ENCODE data around the gene PHYKPL. TPM values are rescaled to one million over a fixed set of nuclear protein-coding genes. Genes with fewer than 3 reads are reported as not detected.
A peak's percentile ranks its signal among the peaks of the same experiment; 100 is the strongest.

Gene PHYKPL
- total RNA-seq, 2 donors from 2014 or later, result 22.8 to 34.5 TPM

DNA sequence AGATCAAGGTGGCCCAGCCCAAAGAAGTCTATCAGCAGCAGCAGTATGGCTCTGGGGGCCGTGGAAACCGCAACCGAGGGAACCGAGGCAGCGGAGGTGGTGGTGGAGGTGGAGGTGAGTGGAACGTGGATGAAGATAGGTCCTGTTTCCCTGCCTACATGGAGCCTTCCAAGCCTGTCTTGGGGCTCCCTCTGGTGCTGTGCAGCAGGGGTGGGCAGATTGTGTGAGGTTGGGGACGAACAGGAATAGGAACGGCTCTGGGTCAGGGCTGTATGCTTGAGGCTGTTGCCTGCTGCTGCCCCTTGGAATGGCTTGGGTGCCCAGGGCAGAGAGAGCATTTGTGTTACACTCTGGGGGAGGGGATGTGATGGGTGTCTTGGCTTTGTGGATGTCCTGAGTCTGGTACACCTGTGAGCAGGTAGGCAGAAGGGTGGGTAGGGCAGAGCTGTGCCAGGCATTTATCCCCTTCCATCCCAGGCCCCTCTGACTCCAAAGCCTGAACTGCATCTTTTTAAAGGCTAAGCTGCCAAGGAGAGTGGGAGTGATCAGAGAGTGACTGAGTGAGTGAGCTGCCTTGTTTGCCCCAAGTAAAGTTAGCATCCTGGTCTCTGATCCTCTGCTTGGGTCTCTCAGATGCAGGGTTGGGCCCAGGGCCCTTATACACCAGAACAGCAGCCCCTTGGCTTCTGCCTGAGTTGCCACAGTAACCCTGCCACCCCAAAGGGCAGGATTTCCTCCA is 23.1 kb downstream of the PHYKPL start:
- Histone ChIP-seq H3K27me3 (no peaks in the 10 kb centered on the region), H3K36me3 (peaks cover 87% of the 10 kb centered on the region)

DNA sequence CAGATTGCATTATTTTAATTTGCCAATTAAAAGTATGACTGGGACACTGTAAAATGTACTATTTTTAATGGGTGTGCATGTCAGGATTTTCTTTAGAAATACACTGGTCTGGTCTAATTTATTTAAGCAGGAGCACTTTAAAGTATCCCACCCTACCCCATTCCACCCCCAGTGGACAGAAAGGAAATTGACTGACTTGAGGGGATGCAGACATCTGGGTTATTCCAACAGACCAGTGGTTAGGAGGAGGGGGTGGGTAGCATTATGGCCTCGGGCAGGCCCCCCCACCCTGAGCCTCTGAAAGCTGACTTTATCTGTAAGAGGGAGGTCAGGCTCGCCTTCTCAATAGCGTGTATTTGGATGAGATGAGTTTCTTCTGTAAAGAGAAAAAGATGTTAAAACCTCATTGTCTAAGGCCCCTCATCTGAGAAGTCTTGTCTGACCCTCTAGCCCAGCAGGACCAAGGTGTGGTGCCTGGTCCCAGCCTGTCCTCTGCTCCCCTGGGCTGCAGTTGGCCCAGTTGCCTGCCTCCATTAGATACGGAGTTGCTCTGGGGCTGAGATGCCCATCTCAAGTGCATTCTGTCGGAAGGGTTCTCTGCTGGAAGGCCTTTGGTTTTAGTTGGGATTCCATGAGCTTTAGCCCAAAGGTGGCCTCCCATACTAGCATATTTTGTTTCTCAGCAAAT is 23.9 kb downstream of the PHYKPL start:
- Histone ChIP-seq H3K27me3 (no peaks in the 10 kb centered on the region), H3K9me3 (no peaks in the 10 kb centered on the region), H3K4me1 (peaks cover 0 to 21% of the 10 kb centered on the region in 2 donors), H3K4me3 (no peak overlapping the region), H3K27ac (no peak overlapping the region), H3K36me3 (peaks cover 79% of the 10 kb centered on the region)
- no peak for DNase-seq (ENCODE audit: low spot score)
- TF ChIP-seq, protein P1, sequence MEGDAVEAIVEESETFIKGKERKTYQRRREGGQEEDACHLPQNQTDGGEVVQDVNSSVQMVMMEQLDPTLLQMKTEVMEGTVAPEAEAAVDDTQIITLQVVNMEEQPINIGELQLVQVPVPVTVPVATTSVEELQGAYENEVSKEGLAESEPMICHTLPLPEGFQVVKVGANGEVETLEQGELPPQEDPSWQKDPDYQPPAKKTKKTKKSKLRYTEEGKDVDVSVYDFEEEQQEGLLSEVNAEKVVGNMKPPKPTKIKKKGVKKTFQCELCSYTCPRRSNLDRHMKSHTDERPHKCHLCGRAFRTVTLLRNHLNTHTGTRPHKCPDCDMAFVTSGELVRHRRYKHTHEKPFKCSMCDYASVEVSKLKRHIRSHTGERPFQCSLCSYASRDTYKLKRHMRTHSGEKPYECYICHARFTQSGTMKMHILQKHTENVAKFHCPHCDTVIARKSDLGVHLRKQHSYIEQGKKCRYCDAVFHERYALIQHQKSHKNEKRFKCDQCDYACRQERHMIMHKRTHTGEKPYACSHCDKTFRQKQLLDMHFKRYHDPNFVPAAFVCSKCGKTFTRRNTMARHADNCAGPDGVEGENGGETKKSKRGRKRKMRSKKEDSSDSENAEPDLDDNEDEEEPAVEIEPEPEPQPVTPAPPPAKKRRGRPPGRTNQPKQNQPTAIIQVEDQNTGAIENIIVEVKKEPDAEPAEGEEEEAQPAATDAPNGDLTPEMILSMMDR (IDR thresholded peaks at IDR 0.05), result no peak

More for the DNA sequence above, 23.1 kb downstream of the PHYKPL start:
- TF ChIP-seq, protein P1 (IDR thresholded peaks at IDR 0.05), result no peak
- Histone ChIP-seq H3K9me3 (no peaks in the 10 kb centered on the region), H3K4me3 (no peak overlapping the region), H3K27ac (no peak overlapping the region), H3K4me1 (peaks cover 0 to 21% of the 10 kb centered on the region in 2 donors)
- no peak for DNase-seq (ENCODE audit: low spot score)

DNA sequence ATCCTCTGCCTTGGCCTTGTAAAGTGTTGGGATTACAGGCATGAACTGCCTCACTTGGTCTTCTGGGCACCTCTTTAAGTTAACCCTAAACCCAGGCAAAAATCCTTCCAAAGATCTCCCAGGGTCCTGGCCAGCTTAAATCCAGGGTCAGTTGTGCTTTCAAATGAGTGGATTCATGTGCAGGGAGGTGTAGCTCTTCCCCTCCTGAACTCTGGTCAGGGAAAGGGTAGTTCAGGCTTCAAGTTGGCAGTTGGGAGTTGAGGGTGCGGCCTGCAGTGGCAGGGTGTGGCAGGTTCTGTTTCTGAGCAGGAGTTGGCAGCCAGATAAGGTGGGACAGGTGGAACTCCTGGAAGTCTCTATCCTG is 24.7 kb downstream of the PHYKPL start:
- no peak overlapping the region for H3K27ac ChIP-seq

DNA sequence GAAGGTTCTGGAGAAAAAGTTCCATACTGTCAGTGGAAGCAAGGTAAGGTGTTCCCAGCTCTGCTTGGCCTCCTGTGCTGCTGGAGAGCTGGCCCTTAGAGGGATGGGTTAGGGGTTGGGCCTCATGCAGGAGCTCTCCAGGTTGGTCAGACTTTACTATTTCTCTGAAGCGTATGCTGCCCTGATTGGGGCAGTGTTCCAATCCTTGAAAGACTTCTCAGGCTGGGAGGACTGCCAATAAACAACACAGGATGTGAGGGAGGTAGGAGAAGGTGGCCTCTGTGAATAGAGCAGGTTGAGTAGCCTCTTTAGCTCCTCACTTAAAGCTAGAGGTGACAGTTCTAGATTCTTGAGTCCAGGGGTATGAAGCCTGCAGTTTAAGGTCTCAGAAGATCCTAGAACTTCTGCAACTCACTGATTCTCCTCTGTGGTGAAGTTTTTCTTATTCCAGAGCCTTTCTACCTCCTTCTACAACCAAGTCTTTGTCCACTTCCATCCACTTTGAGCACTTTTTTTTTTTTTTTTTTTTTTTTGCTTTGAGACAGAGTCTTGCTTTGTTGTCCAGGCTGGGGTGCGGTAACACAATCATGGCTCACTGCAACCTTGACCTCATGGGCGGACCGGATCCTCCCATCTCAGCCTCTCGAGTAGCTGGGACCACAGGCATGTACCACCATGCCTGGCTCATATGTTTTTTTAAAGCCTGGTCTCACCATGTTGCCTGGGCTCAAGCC is 25.3 kb downstream of the PHYKPL start:
- Histone ChIP-seq H3K4me3 (no peak overlapping the region), H3K4me1 (peaks cover 0 to 21% of the 10 kb centered on the region in 2 donors), H3K9me3 (no peaks in the 10 kb centered on the region), H3K27ac (no peak overlapping the region), H3K27me3 (no peaks in the 10 kb centered on the region), H3K36me3 (peaks cover 66% of the 10 kb centered on the region)
- TF ChIP-seq, protein P1 (IDR thresholded peaks at IDR 0.05), result no peak
- DNase-seq (ENCODE audit: low spot score), result no peak

More for the DNA sequence above, 24.7 kb downstream of the PHYKPL start:
- TF ChIP-seq, protein P1 (IDR thresholded peaks at IDR 0.05), result no peak
- Histone ChIP-seq H3K4me3 (no peak overlapping the region), H3K9me3 (no peaks in the 10 kb centered on the region), H3K27me3 (no peaks in the 10 kb centered on the region), H3K36me3 (peaks cover 71% of the 10 kb centered on the region), H3K4me1 (peaks cover 0 to 21% of the 10 kb centered on the region in 2 donors)
- no peak for DNase-seq (ENCODE audit: low spot score)

DNA sequence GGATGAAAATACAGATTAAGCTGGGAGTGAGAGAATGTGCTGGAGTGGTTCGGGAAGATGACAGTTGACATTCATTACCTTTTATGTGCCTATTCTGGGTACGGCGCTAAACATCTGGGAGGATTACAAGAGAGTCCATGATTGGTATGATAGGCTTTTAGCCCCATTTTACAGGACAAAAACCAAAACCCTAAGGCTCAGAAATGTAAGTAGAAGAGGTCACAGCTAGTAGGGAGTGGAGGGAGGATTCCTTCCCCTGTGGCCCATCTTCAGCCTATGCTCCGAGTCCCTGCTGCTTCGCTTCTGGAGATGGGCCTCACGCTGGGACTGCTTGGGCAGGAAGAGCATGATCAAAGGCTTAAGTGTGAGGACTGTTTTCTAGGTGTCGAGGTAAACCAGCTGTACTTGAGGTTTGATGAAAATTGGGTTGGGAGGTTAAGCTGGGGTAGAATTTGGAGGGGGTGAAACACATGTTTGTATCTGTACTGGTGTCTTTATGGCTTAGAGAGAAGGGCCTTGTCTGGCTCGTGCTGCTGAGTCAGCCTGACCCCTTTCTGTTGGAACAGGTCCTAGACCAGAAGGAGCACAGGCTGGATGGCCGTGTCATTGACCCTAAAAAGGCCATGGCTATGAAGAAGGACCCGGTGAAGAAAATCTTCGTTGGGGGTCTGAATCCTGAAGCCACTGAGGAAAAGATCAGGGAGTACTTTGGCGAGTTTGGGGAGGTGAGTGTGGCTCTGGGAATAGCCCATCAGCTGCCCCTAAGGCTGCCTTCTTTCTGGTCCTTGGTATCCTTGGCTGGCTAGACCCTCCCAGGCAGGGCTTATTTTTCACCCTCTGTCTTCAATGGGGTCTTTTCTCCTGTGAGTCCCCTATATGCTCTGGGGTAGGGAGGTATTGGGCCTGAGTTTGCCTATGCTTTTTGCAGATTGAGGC is 26.2 kb downstream of the PHYKPL start:
- TF ChIP-seq, protein P1 (IDR thresholded peaks at IDR 0.05), result no peak

More for the DNA sequence above, 26.2 kb downstream of the PHYKPL start:
- no peak for DNase-seq (ENCODE audit: low spot score)
- peak overlapping the region; percentile 83 to 87 for H3K4me3 ChIP-seq
- peak overlapping the region; percentile 16 to 62 for H3K27ac ChIP-seq
- H3K27me3 ChIP-seq, result no peaks in the 10 kb centered on the region
- H3K9me3 ChIP-seq, result no peaks in the 10 kb centered on the region
- H3K4me1 ChIP-seq, result peaks cover 0 to 21% of the 10 kb centered on the region in 2 donors
- H3K36me3 ChIP-seq, result peaks cover 56% of the 10 kb centered on the region

Data from right atrium auricular region (tissue), 2 donors.